VCaP (cell line): ENCODE results near the gene TTC28.

Source experiments
- H3K27ac ChIP-seq: fragments of 450-650 bp; 2 replicates; pipeline ENCODE4 v1.5.1; 2017
- CTCF ChIP-seq: fragments of 450-650 bp; conservative IDR thresholded peaks from 2 replicates; pipeline ENCODE4 v1.5.1; 2017; ENCODE audit warnings: mild to moderate bottlenecking, moderate library complexity

The TTC28 gene

DNA sequence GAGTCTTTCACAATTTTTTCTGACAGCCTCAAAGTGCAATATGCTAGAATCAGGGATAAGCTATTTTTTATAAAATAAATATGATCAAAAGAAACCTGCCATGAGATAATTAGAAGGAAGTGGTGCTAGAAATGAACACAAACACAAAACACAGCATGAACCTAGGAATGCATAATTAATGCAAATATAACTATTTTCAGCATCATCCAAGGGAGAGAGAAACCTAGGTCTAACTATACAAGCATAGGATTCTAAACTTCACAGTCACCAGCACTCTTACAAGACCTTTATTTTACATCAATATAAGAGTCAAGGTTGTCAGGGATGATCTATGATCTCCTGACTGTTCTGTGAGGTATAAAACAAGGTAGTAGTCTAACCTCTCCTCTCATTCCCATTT, 29.2 kb downstream of the TTC28 start:
- no peak for TF ChIP-seq CTCF
- H3K27ac ChIP-seq = no peak overlapping the region

DNA sequence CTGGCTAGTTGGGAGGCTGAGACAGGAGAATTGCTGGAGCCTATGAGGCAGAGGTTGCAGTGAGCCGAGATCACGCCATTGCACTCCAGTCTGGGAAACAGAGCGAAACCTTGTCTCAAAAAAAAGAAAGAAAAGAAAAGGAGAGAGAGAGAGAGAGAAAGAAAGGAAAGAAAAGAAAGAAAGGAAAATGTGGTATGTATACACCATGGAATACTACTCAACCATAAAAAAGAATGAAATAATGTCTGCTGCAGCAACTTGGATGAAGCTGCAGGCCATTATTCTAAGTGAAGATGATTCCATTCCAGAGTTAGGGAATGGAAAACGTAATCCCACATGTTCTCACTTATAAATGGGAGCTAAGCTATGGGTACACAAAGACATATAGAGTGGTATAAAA, 30.8 kb downstream of the TTC28 start:
- H3K27ac ChIP-seq = no peak overlapping the region
- TF ChIP-seq CTCF = no peak

DNA sequence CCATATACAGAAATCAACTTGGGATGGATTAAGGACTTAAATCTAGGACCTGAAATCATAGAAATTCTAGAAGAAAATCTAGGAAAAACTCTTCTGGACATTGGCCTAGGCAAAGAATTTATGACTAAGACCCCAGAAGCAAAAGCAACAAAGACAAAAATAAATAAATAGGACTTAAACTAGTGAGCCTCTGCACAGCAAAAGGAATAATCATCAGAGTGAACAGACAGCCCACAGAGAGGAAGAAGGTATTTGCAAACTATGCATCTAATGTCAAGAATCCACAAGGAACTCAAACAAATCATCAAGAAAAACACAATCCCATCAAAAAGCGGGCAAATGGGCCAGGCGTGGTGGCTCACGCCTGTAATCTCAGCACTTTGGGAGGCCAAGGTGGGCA, 32.4 kb downstream of the TTC28 start:
- no peak overlapping the region for H3K27ac ChIP-seq
- TF ChIP-seq CTCF = no peak

DNA sequence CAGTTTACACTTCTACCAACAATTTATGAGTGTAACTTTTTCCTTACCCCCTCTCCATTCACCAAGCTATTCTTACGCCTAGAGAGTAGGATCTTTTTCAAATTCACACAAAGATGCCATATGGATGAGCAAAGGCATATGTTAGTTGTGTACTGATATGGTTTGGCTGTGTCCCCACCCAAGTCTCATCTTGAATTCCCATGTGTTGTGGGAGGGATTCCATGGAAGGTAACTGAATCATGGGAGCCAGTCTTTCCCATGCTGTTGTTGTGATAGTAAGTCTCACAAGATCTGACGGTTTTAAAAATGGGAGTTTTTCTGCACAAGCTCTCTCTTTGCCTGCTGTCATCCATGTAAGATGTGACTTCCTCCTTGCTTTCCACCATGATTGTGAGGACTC, 40.3 kb downstream of the TTC28 start:
- no peak overlapping the region for H3K27ac ChIP-seq
- TF ChIP-seq CTCF = no peak

DNA sequence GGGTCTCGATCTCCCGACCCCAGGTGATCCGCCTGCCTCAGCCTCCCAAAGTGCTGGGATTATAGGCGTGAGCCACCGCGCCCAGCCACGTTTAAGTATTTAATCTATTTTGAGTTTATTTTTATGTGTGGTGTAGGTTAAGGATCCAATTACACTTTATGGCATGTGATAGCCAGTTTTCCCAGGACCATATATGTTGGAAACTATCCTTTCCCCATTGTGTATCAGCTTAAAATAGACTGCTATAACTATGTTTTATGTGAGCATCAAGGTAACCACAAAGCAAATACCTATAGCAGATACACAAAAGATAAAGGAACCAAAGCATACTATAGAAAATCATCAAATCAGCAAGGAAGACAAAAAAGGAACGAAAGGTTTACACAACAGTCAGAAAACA, 42.4 kb downstream of the TTC28 start:
- TF ChIP-seq CTCF = no peak

DNA sequence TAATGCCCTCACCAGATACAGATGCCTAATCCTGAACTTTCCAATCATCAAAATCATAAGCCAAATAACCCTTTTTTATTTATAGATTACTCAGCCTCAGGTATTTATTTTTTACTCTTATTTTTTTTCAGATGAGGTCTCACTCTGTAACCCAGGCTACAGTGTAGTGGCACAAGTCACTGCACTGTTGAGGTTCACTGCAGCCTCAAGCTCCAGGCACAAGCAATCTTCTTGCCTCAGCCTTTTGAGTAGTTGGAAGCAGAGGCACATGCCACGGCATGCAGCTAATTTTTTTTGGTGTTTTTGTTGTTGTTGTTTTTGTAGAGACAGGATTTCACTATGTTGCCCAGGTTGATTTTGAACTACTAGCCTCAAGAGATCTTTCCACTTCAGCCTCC, 49.5 kb downstream of the TTC28 start:
- no peak overlapping the region for H3K27ac ChIP-seq
- no peak for TF ChIP-seq CTCF

More for the DNA sequence above, 42.4 kb downstream of the TTC28 start:
- H3K27ac ChIP-seq = no peak overlapping the region

- no peak overlapping the region for H3K27ac ChIP-seq
These were observed 50.0 kb downstream of the TTC28 start for GRCh38 chr22:28629420-28630176.

More at GRCh38 chr22:28629420-28630176, 50.0 kb downstream of the TTC28 start:
- no peak for TF ChIP-seq CTCF
